Stimulated activated memory B cell treated with anti-CD40 and anti-IgM and Interleukin-4, amounts not matched to agents 10 μg/mL and 1 μg/mL and 100 μg/mL, for 72 hours (primary cell): ENCODE measurements around the gene ADCY3.

ENCODE experiments used
- ATAC-seq: fragments of 150-1000 bp; cut with Tn5 transposase; 2 replicates; pipeline ENCODE4 v1.10.0; 2021
- H3K27ac Mint-ChIP-seq: one replicate; pipeline ENCODE4 v1.8.0; 2022; ENCODE audit warnings: mild to moderate bottlenecking, mixed read lengths
- H3K27me3 Mint-ChIP-seq: one replicate; pipeline ENCODE4 v1.8.0; 2022; ENCODE audit warnings: mixed read lengths
- H3K36me3 Mint-ChIP-seq: one replicate; pipeline ENCODE4 v1.8.0; 2022; ENCODE audit warnings: mixed read lengths
- H3K4me1 Mint-ChIP-seq: one replicate; pipeline ENCODE4 v1.8.0; 2022; ENCODE audit warnings: mixed read lengths
- H3K4me3 Mint-ChIP-seq: one replicate; pipeline ENCODE4 v1.8.0; 2022; ENCODE audit warnings: mild to moderate bottlenecking, moderate library complexity, mixed read lengths
- H3K9me3 Mint-ChIP-seq: one replicate; pipeline ENCODE4 v1.8.0; 2022; ENCODE audit warnings: mixed read lengths

The ADCY3 gene

GRCh38 chr2:24918326-24919036, 1.6 kb downstream of the ADCY3 start:
- Mint-ChIP-seq H3K9me3 (no peaks in the 10 kb centered on the region), H3K27ac (peak overlapping the region; percentile 21), H3K4me1 (peaks cover 47% of the 10 kb centered on the region), H3K27me3 (no peaks in the 10 kb centered on the region), H3K4me3 (peak overlapping the region; percentile 77), H3K36me3 (peaks cover 24% of the 10 kb centered on the region)
- ATAC-seq: no peak

GRCh38 chr2:24917731-24918325, 2.2 kb downstream of the ADCY3 start:
- H3K27ac Mint-ChIP-seq: peak overlapping the region; percentile 67
- peak overlapping the region; percentile 52 for H3K4me3 Mint-ChIP-seq
- no peaks in the 10 kb centered on the region for H3K27me3 Mint-ChIP-seq
- H3K9me3 Mint-ChIP-seq: no peaks in the 10 kb centered on the region
- peaks cover 30% of the 10 kb centered on the region for H3K36me3 Mint-ChIP-seq
- ATAC-seq: no peak
- H3K4me1 Mint-ChIP-seq: peaks cover 47% of the 10 kb centered on the region

- ATAC-seq: peak; percentile 82
- Mint-ChIP-seq H3K4me3 (peak overlapping the region; percentile 51), H3K9me3 (no peaks in the 10 kb centered on the region), H3K36me3 (peaks cover 33% of the 10 kb centered on the region), H3K27me3 (no peaks in the 10 kb centered on the region), H3K4me1 (peaks cover 48% of the 10 kb centered on the region), H3K27ac (peak overlapping the region; percentile 67)
Observed at GRCh38 chr2:24917086-24917485, 3.0 kb downstream of the ADCY3 start.

GRCh38 chr2:24915796-24916195, 4.2 kb downstream of the ADCY3 start:
- Mint-ChIP-seq H3K27me3 (no peaks in the 10 kb centered on the region), H3K27ac (no peak overlapping the region), H3K4me3 (no peak overlapping the region), H3K9me3 (no peaks in the 10 kb centered on the region), H3K4me1 (peaks cover 48% of the 10 kb centered on the region), H3K36me3 (peaks cover 41% of the 10 kb centered on the region)
- ATAC-seq: no peak

- Mint-ChIP-seq H3K9me3 (no peaks in the 10 kb centered on the region), H3K36me3 (peaks cover 47% of the 10 kb centered on the region), H3K4me3 (no peak overlapping the region), H3K27ac (peak overlapping the region; percentile 8), H3K27me3 (no peaks in the 10 kb centered on the region), H3K4me1 (peaks cover 45% of the 10 kb centered on the region)
- ATAC-seq: no peak
Observed at GRCh38 chr2:24915175-24915574, 4.9 kb downstream of the ADCY3 start.

GRCh38 chr2:24914713-24915112, 5.3 kb downstream of the ADCY3 start:
- Mint-ChIP-seq H3K36me3 (peaks cover 52% of the 10 kb centered on the region), H3K9me3 (no peaks in the 10 kb centered on the region), H3K4me1 (peaks cover 45% of the 10 kb centered on the region), H3K4me3 (no peak overlapping the region), H3K27ac (peak overlapping the region; percentile 8), H3K27me3 (no peaks in the 10 kb centered on the region)
- no peak for ATAC-seq

- no peak overlapping the region for H3K27ac Mint-ChIP-seq
Observed at GRCh38 chr2:24913911-24914310, 6.1 kb downstream of the ADCY3 start.

GRCh38 chr2:24912986-24913385, 7.1 kb downstream of the ADCY3 start:
- Mint-ChIP-seq H3K4me3 (no peak overlapping the region), H3K9me3 (no peaks in the 10 kb centered on the region), H3K27me3 (no peaks in the 10 kb centered on the region), H3K27ac (no peak overlapping the region), H3K4me1 (peaks cover 30% of the 10 kb centered on the region), H3K36me3 (peaks cover 56% of the 10 kb centered on the region)
- ATAC-seq: no peak

More at GRCh38 chr2:24913911-24914310, 6.1 kb downstream of the ADCY3 start:
- H3K36me3 Mint-ChIP-seq: peaks cover 59% of the 10 kb centered on the region
- H3K4me1 Mint-ChIP-seq: peaks cover 39% of the 10 kb centered on the region
- ATAC-seq: no peak
- no peak overlapping the region for H3K4me3 Mint-ChIP-seq
- H3K9me3 Mint-ChIP-seq: no peaks in the 10 kb centered on the region
- H3K27me3 Mint-ChIP-seq: no peaks in the 10 kb centered on the region

- Mint-ChIP-seq H3K4me1 (peaks cover 25% of the 10 kb centered on the region), H3K27ac (no peak overlapping the region), H3K4me3 (no peak overlapping the region), H3K9me3 (no peaks in the 10 kb centered on the region), H3K27me3 (no peaks in the 10 kb centered on the region), H3K36me3 (peaks cover 51% of the 10 kb centered on the region)
- ATAC-seq: no peak
Observed at GRCh38 chr2:24912523-24912922, 7.5 kb downstream of the ADCY3 start.

GRCh38 chr2:24910245-24910644, 9.8 kb downstream of the ADCY3 start:
- Mint-ChIP-seq H3K4me3 (no peak overlapping the region), H3K9me3 (no peaks in the 10 kb centered on the region), H3K4me1 (peaks cover 17% of the 10 kb centered on the region), H3K36me3 (peaks cover 51% of the 10 kb centered on the region), H3K27ac (no peak overlapping the region), H3K27me3 (no peaks in the 10 kb centered on the region)
- no peak for ATAC-seq

- Mint-ChIP-seq H3K27me3 (no peaks in the 10 kb centered on the region), H3K4me3 (no peak overlapping the region), H3K4me1 (peaks cover 13% of the 10 kb centered on the region), H3K9me3 (no peaks in the 10 kb centered on the region), H3K27ac (no peak overlapping the region), H3K36me3 (peaks cover 46% of the 10 kb centered on the region)
- no peak for ATAC-seq
Observed at GRCh38 chr2:24909555-24910177, 10.4 kb downstream of the ADCY3 start.

GRCh38 chr2:24908461-24908901, 11.6 kb downstream of the ADCY3 start:
- Mint-ChIP-seq H3K27ac (no peak overlapping the region), H3K4me3 (no peak overlapping the region), H3K36me3 (peaks cover 43% of the 10 kb centered on the region), H3K4me1 (peaks cover 5% of the 10 kb centered on the region), H3K9me3 (no peaks in the 10 kb centered on the region), H3K27me3 (no peaks in the 10 kb centered on the region)
- no peak for ATAC-seq

GRCh38 chr2:24907116-24907515, 12.9 kb downstream of the ADCY3 start:
- no peak for ATAC-seq

GRCh38 chr2:24906466-24906865, 13.6 kb downstream of the ADCY3 start:
- Mint-ChIP-seq H3K9me3 (no peaks in the 10 kb centered on the region), H3K4me1 (no peaks in the 10 kb centered on the region), H3K27ac (no peak overlapping the region)

More at GRCh38 chr2:24907116-24907515, 12.9 kb downstream of the ADCY3 start:
- Mint-ChIP-seq H3K9me3 (no peaks in the 10 kb centered on the region), H3K4me1 (peaks cover 4% of the 10 kb centered on the region), H3K36me3 (peaks cover 44% of the 10 kb centered on the region), H3K4me3 (no peak overlapping the region), H3K27ac (no peak overlapping the region), H3K27me3 (no peaks in the 10 kb centered on the region)

GRCh38 chr2:24903161-24904103, 16.6 kb downstream of the ADCY3 start:
- Mint-ChIP-seq H3K4me1 (no peaks in the 10 kb centered on the region), H3K27me3 (no peaks in the 10 kb centered on the region), H3K27ac (no peak overlapping the region), H3K36me3 (peaks cover 29% of the 10 kb centered on the region), H3K4me3 (no peak overlapping the region), H3K9me3 (no peaks in the 10 kb centered on the region)
- no peak for ATAC-seq

More at GRCh38 chr2:24906466-24906865, 13.6 kb downstream of the ADCY3 start:
- no peak for ATAC-seq
- H3K27me3 Mint-ChIP-seq: no peaks in the 10 kb centered on the region
- H3K4me3 Mint-ChIP-seq: no peak overlapping the region
- H3K36me3 Mint-ChIP-seq: peaks cover 40% of the 10 kb centered on the region
